ENCODE results near the gene SLC25A25. TPM values are rescaled to one million over a fixed set of nuclear protein-coding genes. Genes with fewer than 3 reads are reported as not detected.

SLC25A25 gene
- total and polyA plus RNA-seq, 9 of the 15 experiments (the other 6 are each of a cell fraction or from before 2014, with no cell fraction given) = 0.07 to 35.9 (median 23.2) TPM

DNA sequence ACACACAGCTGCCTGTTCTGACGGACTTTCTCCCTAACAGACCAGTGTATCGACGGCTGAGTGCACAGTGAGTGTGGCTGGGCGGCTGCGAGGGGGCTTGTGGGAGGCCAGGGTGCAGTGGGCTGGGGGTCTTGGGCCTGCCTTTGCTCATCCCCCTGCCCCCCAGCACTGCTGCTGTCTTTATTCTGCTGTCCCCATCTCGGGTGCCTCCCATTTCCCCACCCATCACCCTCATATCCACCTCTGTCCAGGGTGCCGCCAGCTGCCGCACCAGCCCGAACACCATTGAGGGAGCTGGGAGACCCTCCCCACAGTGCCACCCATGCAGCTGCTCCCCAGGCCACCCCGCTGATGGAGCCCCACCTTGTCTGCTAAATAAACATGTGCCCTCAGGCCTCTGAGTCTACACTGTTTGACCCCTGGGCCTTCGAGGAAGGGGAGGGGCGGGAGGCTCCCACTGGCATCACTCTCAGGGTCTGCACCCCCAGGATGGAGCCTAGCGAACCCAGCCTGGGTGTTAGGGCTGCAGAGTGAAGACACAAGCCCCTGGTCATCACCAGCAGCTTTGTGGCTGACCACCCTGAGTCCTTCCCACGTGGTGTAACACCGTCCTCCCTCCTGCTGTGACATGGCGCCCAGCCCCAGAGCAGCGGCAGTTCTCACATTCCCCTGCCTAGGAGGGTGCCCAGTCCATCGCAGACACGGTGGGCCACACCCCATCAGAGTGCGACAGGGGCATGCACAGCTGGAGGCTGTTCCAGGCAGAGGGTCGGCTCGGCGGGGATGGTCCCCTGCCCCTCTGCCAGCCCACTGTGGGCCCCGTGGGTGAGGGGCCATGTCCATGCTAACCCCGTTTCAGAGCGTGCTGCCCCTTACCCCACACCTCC is 85.3 kb downstream of the SLC25A25 start:
- no TSS peak for BruUV-seq (replicated peaks)
- Histone ChIP-seq H3K4me2 (ENCODE audit: insufficient read depth, low read length) (no peak overlapping the region), H3K4me1 (replicated peaks in 1 of 2; ENCODE audit: control insufficient read depth in 2 of 2, insufficient read depth in 2 of 2, low read length in 2 of 2) (peaks cover 17 to 58% of the 10 kb centered on the region in 2 experiments), H3K27me3 (ENCODE audit: control insufficient read depth in 2 of 2, insufficient read depth in 2 of 2, low read length in 2 of 2) (no peaks in the 10 kb centered on the region), H3K27ac (ENCODE audit: extremely low read depth, low read depth, low read length) (no peak overlapping the region), H3K9me3 (replicated peaks; ENCODE audit: control insufficient read depth, insufficient read depth, low read depth, low read length) (no peaks in the 10 kb centered on the region), H2AFZ (ENCODE audit: low read depth, low read length) (no peak overlapping the region), H3K9me1 (ENCODE audit: control insufficient read depth, insufficient read depth, low read length) (peaks cover 8% of the 10 kb centered on the region), H3K9ac (ENCODE audit: insufficient read depth in 1 of 2, low read depth in 2 of 2, low read length in 2 of 2) (peak overlapping the region in 1 of 2 experiments; percentile 77; a peak in 2 of 4 replicates), H4K20me1 (replicated peaks; ENCODE audit: control insufficient read depth, insufficient read depth, low read length) (no peaks in the 10 kb centered on the region), H3K4me3 (no peak overlapping the region), H3K36me3 (ENCODE audit: control insufficient read depth, insufficient read depth, low read length) (no peaks in the 10 kb centered on the region), H3K79me2 (ENCODE audit: control insufficient read depth, insufficient read depth, low read length) (no peaks in the 10 kb centered on the region)
- TF ChIP-seq ZNF134 (CRISPR knock-in tag; conservative IDR thresholded peaks at IDR 0.05) = peak; percentile 60; the same call in 1 of the 2 replicates
- peak; percentile 45 for TF ChIP-seq ZBTB7A (IDR thresholded peaks at IDR 0.05; ENCODE audit: borderline replicate concordance, control insufficient read depth, low read depth, low read length)
- 0 out of 2 replicates have a peak, but pooled peaks have one; percentile 3 for TF ChIP-seq RBFOX2 (IDR thresholded peaks at IDR 0.05; ENCODE audit: low read depth, low read length)
- TF ChIP-seq, protein P1, sequence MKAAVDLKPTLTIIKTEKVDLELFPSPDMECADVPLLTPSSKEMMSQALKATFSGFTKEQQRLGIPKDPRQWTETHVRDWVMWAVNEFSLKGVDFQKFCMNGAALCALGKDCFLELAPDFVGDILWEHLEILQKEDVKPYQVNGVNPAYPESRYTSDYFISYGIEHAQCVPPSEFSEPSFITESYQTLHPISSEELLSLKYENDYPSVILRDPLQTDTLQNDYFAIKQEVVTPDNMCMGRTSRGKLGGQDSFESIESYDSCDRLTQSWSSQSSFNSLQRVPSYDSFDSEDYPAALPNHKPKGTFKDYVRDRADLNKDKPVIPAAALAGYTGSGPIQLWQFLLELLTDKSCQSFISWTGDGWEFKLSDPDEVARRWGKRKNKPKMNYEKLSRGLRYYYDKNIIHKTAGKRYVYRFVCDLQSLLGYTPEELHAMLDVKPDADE (conservative IDR thresholded peaks at IDR 0.05; ENCODE audit: control insufficient read depth, low read depth, low read length) = 0 out of 2 replicates have a peak, but pooled peaks have one; percentile 17
- no peak for TF ChIP-seq SP2 (IDR thresholded peaks at IDR 0.05; ENCODE audit: extremely low read depth, low read depth, low read length, poor library complexity, severe bottlenecking)
- TF ChIP-seq, protein P2, sequence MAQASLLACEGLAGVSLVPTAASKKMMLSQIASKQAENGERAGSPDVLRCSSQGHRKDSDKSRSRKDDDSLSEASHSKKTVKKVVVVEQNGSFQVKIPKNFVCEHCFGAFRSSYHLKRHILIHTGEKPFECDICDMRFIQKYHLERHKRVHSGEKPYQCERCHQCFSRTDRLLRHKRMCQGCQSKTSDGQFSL (CRISPR knock-in tag; IDR thresholded peaks at IDR 0.05) = no peak
- TF ChIP-seq, protein P2 (tag; IDR thresholded peaks at IDR 0.05) = no peak
- TF ChIP-seq NEUROD1 (IDR thresholded peaks at IDR 0.05; ENCODE audit: borderline replicate concordance, low read depth, low read length, partially characterized antibody) = no peak
- no peak for TF ChIP-seq U2AF1 (optimal IDR thresholded peaks at IDR 0.05; ENCODE audit: low read depth, low read length)
- TF ChIP-seq, protein P3, sequence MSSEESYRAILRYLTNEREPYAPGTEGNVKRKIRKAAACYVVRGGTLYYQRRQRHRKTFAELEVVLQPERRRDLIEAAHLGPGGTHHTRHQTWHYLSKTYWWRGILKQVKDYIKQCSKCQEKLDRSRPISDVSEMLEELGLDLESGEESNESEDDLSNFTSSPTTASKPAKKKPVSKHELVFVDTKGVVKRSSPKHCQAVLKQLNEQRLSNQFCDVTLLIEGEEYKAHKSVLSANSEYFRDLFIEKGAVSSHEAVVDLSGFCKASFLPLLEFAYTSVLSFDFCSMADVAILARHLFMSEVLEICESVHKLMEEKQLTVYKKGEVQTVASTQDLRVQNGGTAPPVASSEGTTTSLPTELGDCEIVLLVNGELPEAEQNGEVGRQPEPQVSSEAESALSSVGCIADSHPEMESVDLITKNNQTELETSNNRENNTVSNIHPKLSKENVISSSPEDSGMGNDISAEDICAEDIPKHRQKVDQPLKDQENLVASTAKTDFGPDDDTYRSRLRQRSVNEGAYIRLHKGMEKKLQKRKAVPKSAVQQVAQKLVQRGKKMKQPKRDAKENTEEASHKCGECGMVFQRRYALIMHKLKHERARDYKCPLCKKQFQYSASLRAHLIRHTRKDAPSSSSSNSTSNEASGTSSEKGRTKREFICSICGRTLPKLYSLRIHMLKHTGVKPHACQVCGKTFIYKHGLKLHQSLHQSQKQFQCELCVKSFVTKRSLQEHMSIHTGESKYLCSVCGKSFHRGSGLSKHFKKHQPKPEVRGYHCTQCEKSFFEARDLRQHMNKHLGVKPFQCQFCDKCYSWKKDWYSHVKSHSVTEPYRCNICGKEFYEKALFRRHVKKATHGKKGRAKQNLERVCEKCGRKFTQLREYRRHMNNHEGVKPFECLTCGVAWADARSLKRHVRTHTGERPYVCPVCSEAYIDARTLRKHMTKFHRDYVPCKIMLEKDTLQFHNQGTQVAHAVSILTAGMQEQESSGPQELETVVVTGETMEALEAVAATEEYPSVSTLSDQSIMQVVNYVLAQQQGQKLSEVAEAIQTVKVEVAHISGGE (CRISPR knock-in tag; IDR thresholded peaks at IDR 0.05) = 0 out of 6 replicates have a peak, but pooled peaks of 1 of the 3 experiments have one; percentile 4
- no peak for TF ChIP-seq PCBP1 (IDR thresholded peaks at IDR 0.05; ENCODE audit: low read depth, low read length, poor library complexity, severe bottlenecking)
- ATAC-seq = no peak
- peak in 2 of 4 experiments; percentile 10 to 12 for DNase-seq (ENCODE audit: extremely low read depth in 1 of 4, low spot score in 3 of 4)
- FAIRE-seq = no peak
- POLR2A ChIA-PET = interaction anchor here (0.6 to 3.6 kb wide), 4 partner anchors 8 to 101 kb away, joined by 3 to 37 read pairs (median 4); partner anchors contain the start of gene BBLN
- WGBS (ENCODE audit: insufficient coverage, low coverage, missing lambda C conversion rate) = 63% methylated on average over 26 of the region's 26 CpGs
- intact Hi-C loops (cut with micrococcal nuclease) (no loop called here), in situ Hi-C loops (cut with MboI) (no loop called here)
- CTCF ChIA-PET (ENCODE audit: low intra/inter-chr PET ratio) = no interaction called here
